RWPE1 (cell line): ENCODE data around the gene UFSP1.

Source experiments
- CTCF ChIA-PET: fragments of 350-600 bp; sonication (Branson Sonifier 250); formaldehyde crosslinking; extraction: SDS; loops from one replicate; lab custom pipeline; 2021; lab: Yijun Ruan, JAX
- POLR2A ChIA-PET: fragments of 400-600 bp; formaldehyde crosslinking; extraction: SDS; loops from one replicate; lab custom pipeline; 2020; ENCODE audit warnings: antibody characterized with exemption; ENCODE audit not compliant: low non-redundant PET; lab: Yijun Ruan, JAX
- DNase-seq: peaks from one replicate; pipeline ENCODE4 v3.0.0; 2012; ENCODE audit warnings: low spot score
- H3K27ac ChIP-seq: fragments of 450-650 bp; 2 replicates; pipeline ENCODE4 v1.5.1; 2017
- TF ChIP-seq, protein P1 (sequence below): fragments of 450-650 bp; conservative IDR thresholded peaks from 2 replicates; pipeline ENCODE4 v1.5.1; 2017; ENCODE audit warnings: low read depth, mild to moderate bottlenecking

UFSP1 gene

DNA sequence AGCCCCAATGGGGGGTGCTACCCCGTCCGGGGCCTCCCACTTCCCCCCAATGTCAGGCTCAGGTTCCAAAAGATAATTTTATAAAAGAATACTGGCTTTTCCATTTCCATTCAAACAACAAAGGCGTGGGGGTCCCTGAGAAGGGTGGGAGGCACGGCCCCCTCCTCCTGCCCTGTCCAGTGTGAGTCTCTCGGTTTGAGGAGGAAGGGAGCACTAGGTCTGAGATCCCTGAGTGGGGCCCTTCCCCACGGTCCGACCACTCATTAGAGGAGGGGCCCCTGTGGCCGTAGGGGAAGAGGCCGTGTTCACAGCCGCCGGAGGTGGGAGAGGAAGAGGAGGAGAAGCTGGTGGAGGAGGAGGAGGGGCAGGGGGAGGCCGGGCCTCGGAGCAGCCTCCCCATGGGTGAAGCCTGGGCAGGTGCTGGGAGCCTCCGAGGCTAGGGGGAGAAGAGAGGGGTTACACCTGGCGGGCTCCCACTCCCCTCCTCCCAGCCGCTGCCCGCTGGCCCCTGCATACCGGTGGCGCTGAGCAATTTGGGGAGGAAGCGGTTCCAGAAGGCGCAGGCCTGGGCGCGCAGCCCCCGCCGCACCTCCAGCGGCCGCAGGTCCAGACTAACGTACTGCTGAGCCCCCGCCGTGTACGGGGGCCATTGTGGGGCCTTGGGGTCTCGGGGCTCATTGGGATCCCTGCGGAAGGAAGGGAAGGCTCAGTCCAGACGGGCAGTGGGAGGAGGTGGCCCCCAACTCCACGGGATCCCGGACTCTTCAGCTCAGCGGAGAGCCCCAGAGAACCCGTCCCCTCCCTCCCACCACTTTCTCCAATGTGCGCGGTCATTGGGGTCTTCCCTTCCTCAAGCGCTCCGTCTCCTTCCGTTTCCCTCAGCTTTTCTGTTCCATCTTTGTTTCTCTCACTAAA lies 1.4 kb upstream of the UFSP1 start:
- TF ChIP-seq, protein P1, sequence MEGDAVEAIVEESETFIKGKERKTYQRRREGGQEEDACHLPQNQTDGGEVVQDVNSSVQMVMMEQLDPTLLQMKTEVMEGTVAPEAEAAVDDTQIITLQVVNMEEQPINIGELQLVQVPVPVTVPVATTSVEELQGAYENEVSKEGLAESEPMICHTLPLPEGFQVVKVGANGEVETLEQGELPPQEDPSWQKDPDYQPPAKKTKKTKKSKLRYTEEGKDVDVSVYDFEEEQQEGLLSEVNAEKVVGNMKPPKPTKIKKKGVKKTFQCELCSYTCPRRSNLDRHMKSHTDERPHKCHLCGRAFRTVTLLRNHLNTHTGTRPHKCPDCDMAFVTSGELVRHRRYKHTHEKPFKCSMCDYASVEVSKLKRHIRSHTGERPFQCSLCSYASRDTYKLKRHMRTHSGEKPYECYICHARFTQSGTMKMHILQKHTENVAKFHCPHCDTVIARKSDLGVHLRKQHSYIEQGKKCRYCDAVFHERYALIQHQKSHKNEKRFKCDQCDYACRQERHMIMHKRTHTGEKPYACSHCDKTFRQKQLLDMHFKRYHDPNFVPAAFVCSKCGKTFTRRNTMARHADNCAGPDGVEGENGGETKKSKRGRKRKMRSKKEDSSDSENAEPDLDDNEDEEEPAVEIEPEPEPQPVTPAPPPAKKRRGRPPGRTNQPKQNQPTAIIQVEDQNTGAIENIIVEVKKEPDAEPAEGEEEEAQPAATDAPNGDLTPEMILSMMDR: no peak
- DNase-seq: no peak
- ChIA-PET POLR2A (interaction anchor here (0.6 to 1.4 kb wide), 2 partner anchors 16 to 19 kb away, joined by 8 to 15 read pairs; partner anchors contain the start of gene SRRT), CTCF (interaction anchor here (0.5 to 1.1 kb wide), 4 partner anchors 10 to 392 kb away, joined by 3 to 6 read pairs (median 4); no protein-coding TSS in a partner anchor)
- peak overlapping the region; percentile 93 for H3K27ac ChIP-seq

DNA sequence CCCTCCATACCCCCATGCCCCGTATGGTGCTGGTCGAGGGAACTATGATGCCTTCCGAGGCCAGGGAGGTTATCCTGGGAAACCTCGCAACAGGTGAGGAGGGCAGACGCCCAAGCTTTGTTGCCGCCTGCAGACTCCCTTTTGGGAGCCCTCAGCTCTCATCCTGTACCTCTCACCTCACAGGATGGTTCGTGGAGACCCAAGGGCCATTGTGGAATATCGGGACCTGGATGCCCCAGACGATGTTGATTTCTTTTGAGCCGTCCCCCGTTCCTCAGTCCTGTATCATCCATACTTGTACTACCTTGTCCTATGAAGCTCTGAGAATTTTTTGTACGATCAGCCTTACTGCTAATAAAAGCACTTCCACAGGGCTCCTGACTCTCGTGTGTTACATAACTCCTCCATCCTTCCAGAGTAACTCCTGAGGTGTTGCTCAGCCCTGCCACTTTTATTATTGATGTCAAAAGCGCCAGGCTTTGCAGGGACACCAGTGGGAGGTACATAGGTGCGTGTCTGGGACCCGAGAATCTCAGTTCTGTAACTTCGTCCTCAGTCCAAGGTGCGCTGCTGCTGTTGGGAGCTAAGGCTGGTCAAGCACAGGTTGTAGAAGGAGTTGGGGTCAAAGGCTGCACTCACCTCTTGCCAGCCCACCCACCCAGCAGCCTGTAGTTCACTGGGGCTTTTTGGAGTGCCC lies 1.1 kb downstream of the UFSP1 start:
- POLR2A ChIA-PET: no interaction called here
- DNase-seq: no peak
- H3K27ac ChIP-seq: peak overlapping the region; percentile 93
- CTCF ChIA-PET: interaction anchor here (0.6 kb wide), 1 partner anchor 218 kb away, joined by 3 read pairs; no protein-coding TSS in a partner anchor
- TF ChIP-seq, protein P1: no peak

DNA sequence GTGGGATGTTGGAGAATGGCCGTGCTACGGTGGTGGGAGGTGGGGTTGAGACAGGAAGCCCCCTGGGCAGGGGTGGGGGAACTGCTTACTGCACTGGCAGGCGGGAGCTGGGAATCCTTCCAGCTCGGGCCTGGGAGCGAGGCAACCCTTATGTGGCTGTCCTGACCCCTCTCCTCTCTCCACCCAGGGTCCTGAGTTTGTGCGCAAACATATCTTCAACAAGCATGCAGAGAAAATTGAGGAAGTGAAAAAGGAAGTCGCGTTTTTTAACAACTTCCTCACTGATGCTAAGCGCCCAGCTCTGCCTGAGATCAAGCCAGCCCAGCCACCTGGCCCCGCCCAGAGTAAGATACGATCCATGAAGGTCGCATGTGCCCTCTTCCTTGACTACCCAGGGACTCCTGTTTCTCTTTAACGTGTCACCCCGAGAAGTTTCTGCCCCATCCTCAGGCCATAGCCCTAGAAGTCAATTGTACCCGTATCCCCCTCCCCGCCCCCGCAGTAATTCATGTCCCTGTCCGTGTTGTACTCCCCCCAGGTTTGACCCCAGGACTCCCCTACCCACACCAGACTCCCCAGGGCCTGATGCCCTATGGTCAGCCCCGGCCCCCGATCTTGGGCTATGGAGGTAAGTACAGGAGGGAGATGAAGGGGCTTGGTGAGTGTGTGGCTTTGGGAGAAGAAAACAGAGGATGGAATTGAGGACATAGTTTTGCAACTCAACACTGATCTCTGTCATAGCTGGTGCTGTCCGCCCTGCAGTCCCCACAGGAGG lies 1.8 kb downstream of the UFSP1 start:
- CTCF ChIA-PET: interaction anchor here (0.6 kb wide), 1 partner anchor 219 kb away, joined by 3 read pairs; no protein-coding TSS in a partner anchor

DNA sequence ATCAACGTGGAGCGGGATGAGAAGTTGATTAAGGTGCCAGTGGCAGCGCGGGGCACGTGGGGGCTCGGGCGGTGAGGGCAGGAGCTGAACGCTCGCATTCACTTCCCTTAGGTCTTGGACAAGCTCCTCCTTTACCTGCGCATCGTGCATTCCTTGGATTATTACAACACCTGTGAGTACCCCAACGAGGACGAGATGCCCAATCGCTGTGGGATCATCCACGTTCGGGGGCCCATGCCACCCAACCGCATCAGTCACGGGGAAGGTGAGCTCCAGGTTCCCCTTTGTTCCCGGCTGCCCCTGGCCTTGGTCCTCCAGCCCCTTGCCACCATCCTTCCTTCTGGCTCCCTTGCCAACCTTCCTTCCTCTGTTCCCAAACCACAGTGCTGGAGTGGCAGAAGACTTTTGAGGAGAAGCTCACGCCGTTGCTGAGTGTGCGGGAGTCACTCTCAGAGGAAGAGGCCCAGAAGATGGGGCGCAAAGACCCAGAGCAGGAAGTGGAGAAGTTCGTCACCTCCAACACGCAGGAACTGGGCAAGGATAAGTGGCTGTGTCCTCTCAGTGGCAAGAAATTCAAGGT lies 2.5 kb downstream of the UFSP1 start:
- ChIA-PET POLR2A (interaction anchor here (0.6 to 1.5 kb wide), 2 partner anchors 12 to 105 kb away, joined by 3 to 4 read pairs; partner anchors contain the start of gene SRRT), CTCF (interaction anchor here (0.7 kb wide), 1 partner anchor 63 kb away, joined by 3 read pairs; the partner anchor contains the start of gene MUC3A)
- TF ChIP-seq, protein P1: no peak
- peak overlapping the region; percentile 93 for H3K27ac ChIP-seq
- no peak for DNase-seq

More for the DNA sequence above, 1.8 kb downstream of the UFSP1 start:
- peak overlapping the region; percentile 93 for H3K27ac ChIP-seq
- POLR2A ChIA-PET: interaction anchor here (0.6 kb wide), 1 partner anchor 106 kb away, joined by 3 read pairs; no protein-coding TSS in a partner anchor
- TF ChIP-seq, protein P1: no peak
- DNase-seq: no peak

DNA sequence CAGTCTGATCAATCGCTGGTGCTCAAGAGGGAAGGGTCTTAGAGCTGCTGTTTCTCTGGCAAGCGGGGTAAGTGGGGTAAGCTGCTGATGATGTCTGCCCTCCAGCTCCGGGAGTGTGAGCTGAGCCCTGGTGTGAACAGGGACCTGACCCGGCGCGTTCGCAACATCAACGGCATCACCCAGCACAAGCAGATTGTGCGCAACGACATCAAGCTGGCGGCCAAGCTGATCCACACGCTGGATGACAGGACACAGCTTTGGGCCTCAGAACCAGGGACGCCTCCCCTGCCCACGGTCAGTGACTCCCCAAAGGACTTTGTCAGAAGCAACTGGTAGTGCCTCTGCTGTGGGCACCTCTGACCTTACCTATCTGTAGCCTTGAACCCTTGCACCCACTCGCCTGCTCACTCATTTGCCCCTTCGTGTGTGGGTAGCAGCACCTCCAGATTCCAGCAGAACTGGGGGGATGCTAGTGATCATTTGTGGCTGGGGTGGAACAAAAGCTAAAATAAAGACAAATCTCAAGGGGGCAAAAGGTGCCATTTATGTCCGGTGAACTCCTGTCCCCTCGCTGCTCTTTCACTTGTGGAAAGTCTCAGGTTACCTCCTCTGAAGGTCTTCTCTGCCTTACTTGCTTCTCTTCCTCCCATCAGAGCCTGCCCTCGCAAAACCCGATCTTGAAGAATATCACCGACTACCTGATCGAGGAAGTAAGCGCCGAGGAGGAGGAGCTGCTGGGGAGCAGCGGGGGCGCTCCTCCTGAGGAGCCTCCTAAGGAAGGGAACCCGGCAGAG lies 3.2 kb downstream of the UFSP1 start:
- TF ChIP-seq, protein P1: no peak
- ChIA-PET CTCF (interaction anchor here (0.7 kb wide), 1 partner anchor 63 kb away, joined by 3 read pairs; the partner anchor contains the start of gene MUC3A), POLR2A (interaction anchor here (1.5 kb wide), 1 partner anchor 12 kb away, joined by 4 read pairs; the partner anchor contains the start of gene SRRT)
- no peak for DNase-seq
- peak overlapping the region; percentile 93 for H3K27ac ChIP-seq
